Kidney (tissue), 14 donors: Measurements from ENCODE around the gene BRI3. TPM values are rescaled to one million over a fixed set of nuclear protein-coding genes. Genes with fewer than 3 reads are reported as not detected.

Experiments used
- DNase-seq, 5 donors: peaks; one replicate each; pipeline ENCODE4 v3.0.0-alpha.2; 2013 to 2020
- FAIRE-seq: peaks from 2 replicates; lab custom pipeline; 2012; peaks lifted over from hg19 to GRCh38; lab: Jason Lieb, UNC
- H3K27ac ChIP-seq, 2 donors: one replicate each; pipeline ENCODE4 v1.7.0; 2013; ENCODE audit warnings: low read depth in 2 of 2, low read length in 2 of 2, inconsistent platforms in 1 of 2
- H3K27me3 ChIP-seq: one replicate; pipeline ENCODE4 v1.7.1; 2013; ENCODE audit warnings: low read length, inconsistent platforms; ENCODE audit not compliant: control insufficient read depth, insufficient read depth
- H3K36me3 ChIP-seq, 3 donors: one replicate each; pipeline versions ENCODE4 v1.7.0 to v1.7.1; 2013; ENCODE audit warnings: low read length in 3 of 3, control low read depth in 1 of 3, inconsistent platforms in 1 of 3; ENCODE audit not compliant: insufficient read depth in 3 of 3, control insufficient read depth in 2 of 3
- H3K4me1 ChIP-seq, 3 donors: one replicate each; pipeline versions ENCODE4 v1.7.0 to v1.7.1; 2013; ENCODE audit warnings: low read length in 3 of 3, inconsistent platforms in 1 of 3, low read depth in 1 of 3; ENCODE audit not compliant: control insufficient read depth in 2 of 3, insufficient read depth in 2 of 3
- H3K4me3 ChIP-seq, 3 donors: one replicate each; pipeline versions ENCODE4 v1.7.0 to v1.8.1; 2013; ENCODE audit warnings: low read length in 3 of 3, control low read depth in 1 of 3, inconsistent platforms in 1 of 3
- H3K9ac ChIP-seq, 3 donors: one replicate each; pipeline versions ENCODE4 v1.7.0 to v1.7.1; 2013; ENCODE audit warnings: low read length in 3 of 3, control low read depth in 1 of 3, inconsistent platforms in 1 of 3
- H3K9me3 ChIP-seq, 3 donors: one replicate each; pipeline versions ENCODE4 v1.7.0 to v1.7.1; 2013; ENCODE audit warnings: low read length in 3 of 3, control low read depth in 1 of 3, inconsistent platforms in 1 of 3; ENCODE audit not compliant: control insufficient read depth in 2 of 3, insufficient read depth in 1 of 3
- CTCF ChIP-seq: IDR thresholded peaks from 3 replicates; pipeline ENCODE4 v1.5.1; 2012; ENCODE audit warnings: mild to moderate bottlenecking, moderate library complexity, borderline replicate concordance; ENCODE audit not compliant: insufficient read depth; ENCODE audit errors: extremely low read depth
- intact Hi-C: fragments of 100-400 bp; cut with DNase I; formaldehyde crosslinking; loops from one replicate; pipeline ENCODE4 v1.11.1; 2022
- polyA plus RNA-seq: library from polyadenylated mRNA; stranded (reverse); fragments of 350-450 nt; fragmentation: Illumina TruSeq; extraction: RNeasy Lipid Tissue Mini Kit (QIAGEN cat#74804); gene quantifications from one replicate; pipeline ENCODE4 v1.2.3, GENCODE V29; 2014; ENCODE audit warnings: low read depth, low replicate concordance; ENCODE audit not compliant: insufficient read depth
- total RNA-seq: library from RNA; stranded (reverse); fragmentation: NEBNext Ultra II Directional; extraction: Animal tissue kit (Norgen Biotek cat#: 25700); gene quantifications from one replicate; pipeline ENCODE4 v1.2.1, GENCODE V29; 2021
- donor health status: control.
- donor health status: control.
- donor health status: control.
- donor health status: control.
- donor health status: control.
- donor health status: DM: yes; HTN: yes; CAD: no.
- donor health status: Normal renal cell carcinoma (clear cell type).

Gene BRI3
- total and polyA plus RNA-seq, 2 donors from 2014 or later = 192 to 240 TPM

- Histone ChIP-seq H3K27me3 (no peaks in the 10 kb centered on the region), H3K9me3 (no peaks in the 10 kb centered on the region), H3K36me3 (peaks cover 0 to 3% (median 0%) of the 10 kb centered on the region in 3 donors), H3K4me1 (peaks cover 0 to 53% (median 28%) of the 10 kb centered on the region in 3 donors), H3K27ac (peak overlapping the region; percentile 92 to 93), H3K4me3 (peak overlapping the region; percentile 21 to 94 (median 87)), H3K9ac (peak overlapping the region in 2 of 3 donors; percentile 69 to 99)
- TF ChIP-seq CTCF = no peak
- intact Hi-C loops = no loop called here
- DNase-seq = peak in 2 of 5 donors; percentile 57 to 88
- no peak for FAIRE-seq
Measured at GRCh38 chr7:98283127-98283886, 1.8 kb downstream of the BRI3 start.

DNA sequence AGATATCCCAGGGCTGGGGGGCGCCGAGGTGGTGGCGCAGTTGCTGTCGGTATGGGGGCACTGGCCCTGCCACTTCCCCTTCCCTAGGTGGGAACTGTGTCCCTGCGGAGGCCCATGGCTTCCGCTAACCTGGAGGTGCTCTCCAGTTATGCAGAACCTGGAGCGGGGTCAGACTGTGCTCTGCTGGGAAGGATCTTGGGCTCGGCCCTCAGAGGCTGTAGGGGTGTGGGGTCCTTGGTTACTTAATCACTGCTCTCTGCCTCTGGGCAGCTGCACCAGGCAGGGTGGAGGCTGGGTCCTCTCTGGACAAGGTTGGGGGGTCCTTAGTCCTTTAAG is 2.4 kb downstream of the BRI3 start:
- Histone ChIP-seq H3K9me3 (no peaks in the 10 kb centered on the region), H3K4me1 (peaks cover 0 to 55% (median 28%) of the 10 kb centered on the region in 3 donors), H3K27ac (peak overlapping the region; percentile 92 to 93), H3K4me3 (peak overlapping the region in 2 of 3 donors; percentile 87 to 94), H3K27me3 (no peaks in the 10 kb centered on the region), H3K9ac (peak overlapping the region in 2 of 3 donors; percentile 34 to 99), H3K36me3 (peaks cover 0 to 5% (median 0%) of the 10 kb centered on the region in 3 donors)
- DNase-seq (peak in 1 of 5 donors; percentile 61), FAIRE-seq (no peak)
- no peak for TF ChIP-seq CTCF
- intact Hi-C loops = no loop called here

DNA sequence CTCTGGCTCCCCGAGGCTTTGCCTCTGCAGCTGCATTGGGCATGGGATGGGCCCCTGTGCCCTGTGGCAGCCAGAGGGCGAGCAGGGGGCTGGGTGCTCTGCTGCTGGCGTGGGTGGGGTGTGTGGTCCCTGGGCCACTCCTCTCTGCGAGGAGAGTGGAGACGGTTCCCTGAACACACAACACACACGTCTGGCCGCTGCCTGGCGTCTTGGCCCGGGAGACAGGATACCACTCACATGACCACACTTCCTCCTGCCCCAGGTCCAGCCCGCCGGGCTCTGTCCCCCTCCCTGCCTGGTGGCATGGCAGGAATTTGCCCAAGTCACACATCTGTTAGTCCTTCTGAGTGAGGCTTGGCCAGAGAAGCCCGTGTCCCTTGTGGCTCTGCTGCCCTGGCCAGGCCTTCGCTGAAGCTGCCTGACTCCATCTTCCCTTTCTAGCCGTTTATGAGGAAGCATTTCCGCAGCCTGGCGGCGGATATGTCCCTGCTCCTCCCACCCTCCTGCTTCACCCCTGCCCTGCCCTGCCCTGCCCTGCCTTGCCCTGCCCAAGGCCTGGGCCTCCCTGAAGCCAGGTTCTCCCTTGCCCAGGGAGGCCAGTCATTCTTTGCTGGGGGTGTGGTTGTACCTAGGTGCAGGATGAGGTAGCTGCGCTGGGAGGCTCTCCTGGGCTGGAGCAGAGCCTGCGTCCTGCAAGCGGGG is 3.0 kb downstream of the BRI3 start:
- Histone ChIP-seq H3K27ac (peak overlapping the region; percentile 92 to 93), H3K27me3 (no peaks in the 10 kb centered on the region), H3K9ac (peak overlapping the region in 2 of 3 donors; percentile 69 to 99), H3K9me3 (no peaks in the 10 kb centered on the region), H3K4me3 (peak overlapping the region in 2 of 3 donors; percentile 87 to 94), H3K36me3 (peaks cover 0 to 5% (median 0%) of the 10 kb centered on the region in 3 donors), H3K4me1 (peaks cover 0 to 58% (median 31%) of the 10 kb centered on the region in 3 donors)
- intact Hi-C loops = no loop called here
- FAIRE-seq = no peak
- peak in 4 of 5 donors; percentile 31 to 94 (median 58) for DNase-seq
- TF ChIP-seq CTCF = no peak
